AG09319 (cell line): ENCODE results near the gene CLCN7.
A peak's percentile ranks its signal among the peaks of the same experiment; 100 is the strongest.

Experiments used
- DNase-seq: peaks from one replicate; pipeline ENCODE4 v3.0.0-alpha.2; 2010; ENCODE audit warnings: low read depth; ENCODE audit errors: extremely low read depth
- TF ChIP-seq, protein P1 (sequence below): IDR thresholded peaks from 2 replicates; pipeline ENCODE4 v1.5.1; 2011; ENCODE audit warnings: low read depth, mild to moderate bottlenecking, inconsistent platforms, low read length, moderate library complexity

Gene CLCN7

DNA sequence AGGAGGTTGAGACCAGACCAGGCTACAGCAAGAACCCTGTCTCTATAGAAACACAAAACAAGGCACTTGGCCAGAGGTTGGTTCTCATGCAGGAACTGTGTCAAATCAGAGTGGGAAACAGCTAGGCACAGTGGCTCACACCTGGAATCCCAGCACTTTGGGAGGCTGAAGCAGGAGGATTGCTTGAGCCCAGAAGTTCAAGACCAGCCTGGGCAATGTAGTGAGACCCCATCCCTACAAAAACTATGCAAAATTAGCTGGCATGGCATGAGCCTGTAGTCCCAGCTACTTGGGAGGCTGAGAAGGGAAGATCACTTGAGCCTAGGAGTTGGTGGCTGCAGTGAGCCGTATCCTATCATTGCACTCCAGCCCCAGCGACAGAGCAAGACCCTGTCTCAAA lies 62.0 kb downstream of the CLCN7 start:
- DNase-seq = no peak
- TF ChIP-seq, protein P1, sequence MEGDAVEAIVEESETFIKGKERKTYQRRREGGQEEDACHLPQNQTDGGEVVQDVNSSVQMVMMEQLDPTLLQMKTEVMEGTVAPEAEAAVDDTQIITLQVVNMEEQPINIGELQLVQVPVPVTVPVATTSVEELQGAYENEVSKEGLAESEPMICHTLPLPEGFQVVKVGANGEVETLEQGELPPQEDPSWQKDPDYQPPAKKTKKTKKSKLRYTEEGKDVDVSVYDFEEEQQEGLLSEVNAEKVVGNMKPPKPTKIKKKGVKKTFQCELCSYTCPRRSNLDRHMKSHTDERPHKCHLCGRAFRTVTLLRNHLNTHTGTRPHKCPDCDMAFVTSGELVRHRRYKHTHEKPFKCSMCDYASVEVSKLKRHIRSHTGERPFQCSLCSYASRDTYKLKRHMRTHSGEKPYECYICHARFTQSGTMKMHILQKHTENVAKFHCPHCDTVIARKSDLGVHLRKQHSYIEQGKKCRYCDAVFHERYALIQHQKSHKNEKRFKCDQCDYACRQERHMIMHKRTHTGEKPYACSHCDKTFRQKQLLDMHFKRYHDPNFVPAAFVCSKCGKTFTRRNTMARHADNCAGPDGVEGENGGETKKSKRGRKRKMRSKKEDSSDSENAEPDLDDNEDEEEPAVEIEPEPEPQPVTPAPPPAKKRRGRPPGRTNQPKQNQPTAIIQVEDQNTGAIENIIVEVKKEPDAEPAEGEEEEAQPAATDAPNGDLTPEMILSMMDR = no peak

DNA sequence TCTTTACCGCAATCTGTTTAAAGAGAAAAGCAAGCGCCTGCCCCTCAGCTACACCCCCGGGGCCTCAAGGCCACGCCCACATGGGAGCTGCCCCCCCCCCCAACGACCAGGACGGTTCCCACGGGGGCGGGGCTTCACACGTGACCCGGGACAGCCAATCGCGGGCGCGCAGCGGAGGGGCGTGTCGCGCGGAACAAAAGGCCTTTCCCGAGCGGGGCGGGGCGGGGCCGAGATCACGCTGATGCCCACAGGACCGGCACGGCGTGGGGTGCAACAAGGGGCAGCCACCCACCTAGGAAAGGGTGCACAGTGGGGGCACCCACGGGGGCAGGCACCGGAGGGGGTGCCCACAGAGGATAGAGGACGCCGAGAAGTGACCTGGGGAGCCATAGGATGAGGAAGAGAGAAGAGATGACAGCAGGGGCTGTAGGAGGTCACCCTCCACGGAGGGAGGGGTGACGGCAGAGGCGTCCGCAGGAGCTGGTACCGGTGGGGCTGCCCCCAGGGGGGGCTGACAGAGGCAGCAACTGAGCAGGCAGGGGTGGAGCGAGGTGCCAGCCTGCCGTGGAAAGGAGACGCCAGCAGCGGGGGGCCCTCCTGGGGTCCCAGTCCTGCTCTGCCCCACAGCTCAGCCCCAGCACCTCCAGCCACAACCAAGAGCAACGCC lies 66.5 kb downstream of the CLCN7 start:
- TF ChIP-seq, protein P1 = no peak
- peak; percentile 62 for DNase-seq

- peak; percentile 19 for DNase-seq
- TF ChIP-seq, protein P1 = no peak
Measured at GRCh38 chr16:1407753-1408152, 67.1 kb downstream of the CLCN7 start.

DNA sequence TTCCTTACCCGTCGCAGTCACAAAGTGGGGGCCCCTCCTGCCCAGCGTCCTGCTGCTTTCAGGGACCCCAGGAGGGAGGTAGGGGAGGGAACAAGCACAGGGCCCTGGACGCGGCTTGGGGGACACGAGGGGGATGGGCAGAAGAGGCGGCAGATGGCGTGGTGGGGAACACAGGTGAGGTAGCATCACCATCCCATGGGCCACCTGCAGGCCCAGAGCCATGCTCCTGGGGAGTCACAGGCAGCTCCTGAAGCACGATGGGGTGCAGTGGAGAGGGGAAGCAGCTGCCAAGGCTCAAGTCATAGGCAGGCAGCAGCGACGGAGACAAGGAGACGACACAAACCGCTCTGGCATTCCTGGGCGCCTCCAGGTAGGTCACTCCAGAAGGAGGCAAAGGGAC lies 71.1 kb downstream of the CLCN7 start:
- TF ChIP-seq, protein P1 = no peak
- no peak for DNase-seq

- TF ChIP-seq, protein P1 = no peak
- no peak for DNase-seq
Measured at GRCh38 chr16:1403036-1403435, 71.8 kb downstream of the CLCN7 start.

GRCh38 chr16:1401758-1402154 lies 73.1 kb downstream of the CLCN7 start:
- TF ChIP-seq, protein P1 = no peak
- no peak for DNase-seq

DNA sequence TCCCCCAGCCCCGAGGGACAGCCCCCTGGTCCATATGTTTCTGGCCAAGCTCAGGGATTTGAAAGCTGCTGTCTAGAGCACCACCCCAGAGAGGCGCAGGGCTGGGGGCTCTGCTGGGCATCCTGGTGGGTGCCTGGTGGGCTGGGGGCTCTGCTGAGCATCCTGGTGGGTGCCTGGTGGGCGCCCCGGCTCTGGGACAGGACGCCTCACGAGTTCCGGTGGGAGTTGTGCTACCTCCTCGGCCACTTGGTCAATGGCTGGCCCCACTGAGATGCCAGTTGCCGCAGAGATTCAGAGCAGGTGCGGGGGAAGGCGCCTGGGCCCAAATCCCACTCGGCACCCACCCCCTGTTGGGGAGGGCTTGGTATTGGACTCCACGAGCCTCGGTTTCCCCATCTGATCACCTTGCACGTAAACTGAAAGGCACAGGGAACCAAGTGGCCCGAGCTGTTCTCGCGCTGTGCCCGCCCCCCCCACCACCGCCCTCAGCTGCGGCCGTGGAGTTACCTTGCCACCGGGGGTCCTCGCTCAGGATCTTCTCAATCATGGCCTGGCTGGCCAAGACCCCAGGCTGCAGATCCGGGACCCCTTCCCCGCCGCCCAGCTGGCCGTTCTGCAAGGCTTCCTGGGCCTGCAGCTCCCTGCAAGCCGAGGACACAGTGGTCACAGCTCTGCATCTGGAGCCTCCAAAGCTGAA lies 73.6 kb downstream of the CLCN7 start:
- no peak for DNase-seq
- TF ChIP-seq, protein P1 = no peak
